ES-I3 (cell line): ENCODE results near the gene CASP3.
"Not testable (repeated sequence)": the region's sequence is repeated elsewhere in the genome, so short reads cannot be mapped to it uniquely, and the experiment has no call there.

ENCODE experiments used
- H3K36me3 ChIP-seq: 2 replicates; pipeline ENCODE4 v1.6.1; 2013; ENCODE audit warnings: mild to moderate bottlenecking, low read length, control low read depth, moderate library complexity; ENCODE audit not compliant: insufficient read depth
- H3K4me1 ChIP-seq: 2 replicates; pipeline ENCODE4 v1.6.1; 2013; ENCODE audit warnings: mild to moderate bottlenecking, control low read depth, low read length; ENCODE audit not compliant: insufficient read depth
- H3K9ac ChIP-seq: 2 replicates; pipeline ENCODE4 v1.6.1; 2013; ENCODE audit warnings: low read depth, mild to moderate bottlenecking, low read length, moderate library complexity
- H3K9me3 ChIP-seq: 2 replicates; pipeline ENCODE4 v1.6.1; 2013; ENCODE audit warnings: mild to moderate bottlenecking, low read length, moderate library complexity; ENCODE audit not compliant: control insufficient read depth, insufficient read depth

CASP3 gene

GRCh38 chr4:184674011-184674410, 24.8 kb upstream of the CASP3 start:
- Histone ChIP-seq H3K9ac (no peak overlapping the region), H3K36me3 (no peaks in the 10 kb centered on the region; the same call in none of the 2 replicates)

GRCh38 chr4:184672741-184673140, 23.5 kb upstream of the CASP3 start:
- H3K4me1 ChIP-seq: no peaks in the 10 kb centered on the region
- H3K36me3 ChIP-seq: peaks cover 3% of the 10 kb centered on the region
- H3K9me3 ChIP-seq: no peaks in the 10 kb centered on the region
- no peak overlapping the region for H3K9ac ChIP-seq

More at GRCh38 chr4:184674011-184674410, 24.8 kb upstream of the CASP3 start:
- no peaks in the 10 kb centered on the region; the same call in 1 of the 2 replicates for H3K9me3 ChIP-seq
- no peaks in the 10 kb centered on the region for H3K4me1 ChIP-seq

GRCh38 chr4:184671101-184671500, 21.9 kb upstream of the CASP3 start:
- H3K9me3 ChIP-seq: no peaks in the 10 kb centered on the region
- no peaks in the 10 kb centered on the region for H3K4me1 ChIP-seq
- peaks cover 3% of the 10 kb centered on the region for H3K36me3 ChIP-seq
- H3K9ac ChIP-seq: no peak overlapping the region

GRCh38 chr4:184669251-184669650, 20.0 kb upstream of the CASP3 start:
- Histone ChIP-seq H3K36me3 (peaks cover 3% of the 10 kb centered on the region), H3K4me1 (no peaks in the 10 kb centered on the region), H3K9ac (no peak overlapping the region), H3K9me3 (no peaks in the 10 kb centered on the region)

GRCh38 chr4:184668511-184669114, 19.4 kb upstream of the CASP3 start:
- Histone ChIP-seq H3K9me3 (no peaks in the 10 kb centered on the region), H3K9ac (no peak overlapping the region), H3K4me1 (no peaks in the 10 kb centered on the region), H3K36me3 (peaks cover 3% of the 10 kb centered on the region)

GRCh38 chr4:184668096-184668495, 18.8 kb upstream of the CASP3 start:
- no peaks in the 10 kb centered on the region for H3K4me1 ChIP-seq
- H3K36me3 ChIP-seq: peaks cover 3% of the 10 kb centered on the region
- no peak overlapping the region for H3K9ac ChIP-seq
- H3K9me3 ChIP-seq: no peaks in the 10 kb centered on the region

- Histone ChIP-seq H3K4me1 (no peaks in the 10 kb centered on the region), H3K9ac (no peak overlapping the region), H3K9me3 (no peaks in the 10 kb centered on the region), H3K36me3 (peaks cover 3% of the 10 kb centered on the region)
Measured at GRCh38 chr4:184666670-184667069, 17.4 kb upstream of the CASP3 start.

GRCh38 chr4:184664445-184665210, 15.4 kb upstream of the CASP3 start:
- peaks cover 3% of the 10 kb centered on the region for H3K36me3 ChIP-seq
- no peaks in the 10 kb centered on the region for H3K9me3 ChIP-seq
- H3K9ac ChIP-seq: no peak overlapping the region
- no peaks in the 10 kb centered on the region for H3K4me1 ChIP-seq

GRCh38 chr4:184662236-184662635, 13.0 kb upstream of the CASP3 start:
- Histone ChIP-seq H3K36me3 (no peaks in the 10 kb centered on the region; the same call in 1 of the 2 replicates), H3K9me3 (no peaks in the 10 kb centered on the region), H3K4me1 (no peaks in the 10 kb centered on the region), H3K9ac (no peak overlapping the region)

GRCh38 chr4:184660978-184661377, 11.7 kb upstream of the CASP3 start:
- H3K36me3 ChIP-seq: no peaks in the 10 kb centered on the region
- no peak overlapping the region for H3K9ac ChIP-seq
- H3K4me1 ChIP-seq: no peaks in the 10 kb centered on the region
- no peaks in the 10 kb centered on the region for H3K9me3 ChIP-seq

- not testable (repeated sequence) for H3K36me3 ChIP-seq, H3K4me1 ChIP-seq, H3K9ac ChIP-seq, H3K9me3 ChIP-seq
Measured at GRCh38 chr4:184657820-184658219, 8.6 kb upstream of the CASP3 start.

GRCh38 chr4:184657144-184657543, 7.9 kb upstream of the CASP3 start:
- Histone ChIP-seq H3K9ac (no peak overlapping the region), H3K36me3 (no peaks in the 10 kb centered on the region), H3K4me1 (0 out of 2 replicates have a peak, but pooled peaks cover 1% of the 10 kb centered on the region), H3K9me3 (no peaks in the 10 kb centered on the region)

- H3K9me3 ChIP-seq: no peaks in the 10 kb centered on the region
- no peaks in the 10 kb centered on the region for H3K36me3 ChIP-seq
- H3K4me1 ChIP-seq: peaks cover 9% of the 10 kb centered on the region; the same call in 1 of the 2 replicates
Measured at GRCh38 chr4:184655889-184656869, 6.9 kb upstream of the CASP3 start.

GRCh38 chr4:184653650-184654049, 4.4 kb upstream of the CASP3 start:
- Histone ChIP-seq H3K9ac (no peak overlapping the region), H3K4me1 (peaks cover 9% of the 10 kb centered on the region; the same call in 1 of the 2 replicates), H3K9me3 (no peaks in the 10 kb centered on the region), H3K36me3 (no peaks in the 10 kb centered on the region)

More at GRCh38 chr4:184655889-184656869, 6.9 kb upstream of the CASP3 start:
- H3K9ac ChIP-seq: no peak overlapping the region
